Upper lobe of right lung (tissue), 1 donor: ENCODE results near the gene KLRG1. TPM values are rescaled to one million over a fixed set of nuclear protein-coding genes. Genes with fewer than 3 reads are reported as not detected.

Experiments used
- ATAC-seq: fragments of 200-7000 bp; cut with Tn5 transposase; one replicate; pipeline ENCODE4 v1.9.1; 2020; ENCODE audit warnings: mild to moderate bottlenecking, moderate library complexity
- DNase-seq: peaks from one replicate; pipeline ENCODE4 v3.0.0-alpha.2; 2020
- H3K27ac ChIP-seq: fragments of 200-600 bp; one replicate; pipeline ENCODE4 v1.8.0; 2022
- H3K27me3 ChIP-seq: fragments of 200-600 bp; one replicate; pipeline ENCODE4 v1.8.0; 2022; ENCODE audit warnings: mild to moderate bottlenecking
- H3K36me3 ChIP-seq: fragments of 200-600 bp; one replicate; pipeline ENCODE4 v1.8.0; 2022
- H3K4me1 ChIP-seq: fragments of 200-600 bp; one replicate; pipeline ENCODE4 v1.8.0; 2022
- H3K4me3 ChIP-seq: fragments of 200-600 bp; one replicate; pipeline ENCODE4 v1.8.0; 2022; ENCODE audit warnings: mild to moderate bottlenecking
- H3K9me3 ChIP-seq: fragments of 200-600 bp; one replicate; pipeline ENCODE4 v1.8.0; 2022
- intact Hi-C: fragments of 100-400 bp; cut with DNase I; formaldehyde crosslinking; loops from one replicate; pipeline ENCODE4 v1.11.0; 2022
- total RNA-seq: library from RNA; stranded (reverse); fragmentation: NEBNext Ultra II Directional; extraction: Animal tissue kit (Norgen Biotek cat#: 25700); gene quantifications from one replicate; pipeline ENCODE4 v1.2.1, GENCODE V29; 2021
- TF ChIP-seq, protein P1 (sequence below): fragments of 200-600 bp; IDR thresholded peaks from one replicate; pipeline ENCODE4 v1.8.0; 2022; ENCODE audit warnings: antibody characterized with exemption
- donor health status: DM: no; HTN: yes; CAD: no; lungs with severe emphysema.

The KLRG1 gene
- total RNA-seq, 1 donor from 2014 or later = 3.3 TPM

DNA sequence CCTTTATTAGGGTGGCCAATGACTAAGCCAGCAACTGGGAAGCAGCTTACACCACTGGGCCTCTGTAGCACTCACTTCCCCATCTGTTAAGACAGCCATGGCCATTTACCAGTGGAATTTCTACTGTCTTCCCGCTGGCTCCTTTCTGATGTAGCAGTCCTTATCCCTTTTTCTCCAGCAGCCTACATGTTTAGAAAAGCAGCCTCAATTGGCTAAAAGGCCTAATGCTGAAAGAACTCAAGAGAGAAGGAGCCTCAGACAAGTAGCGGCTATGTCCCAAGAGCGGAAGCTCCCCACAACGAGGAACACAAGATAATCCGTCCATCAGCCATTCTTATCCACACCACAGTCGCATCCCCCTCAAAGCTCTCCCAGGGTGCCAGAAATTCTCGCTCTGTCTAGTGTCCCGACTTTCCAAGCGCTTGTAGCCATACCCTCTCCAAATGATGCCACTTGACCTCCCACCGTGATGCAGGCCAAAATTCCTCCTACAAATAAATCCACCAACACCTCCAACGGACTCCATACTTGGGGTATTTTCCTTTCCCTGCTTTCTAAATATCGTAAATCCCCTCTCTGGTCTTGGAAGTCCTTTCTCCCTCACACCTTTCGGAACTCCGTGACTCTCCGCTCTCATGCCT lies 40.5 kb upstream of the KLRG1 start:
- Histone ChIP-seq H3K4me1 (peaks cover 24% of the 10 kb centered on the region), H3K4me3 (peak overlapping the region; percentile 95), H3K36me3 (peaks cover 27% of the 10 kb centered on the region), H3K27ac (peak overlapping the region; percentile 99), H3K9me3 (no peaks in the 10 kb centered on the region), H3K27me3 (no peaks in the 10 kb centered on the region)
- intact Hi-C loops = no loop called here
- no peak for ATAC-seq
- DNase-seq = no peak
- TF ChIP-seq, protein P1, sequence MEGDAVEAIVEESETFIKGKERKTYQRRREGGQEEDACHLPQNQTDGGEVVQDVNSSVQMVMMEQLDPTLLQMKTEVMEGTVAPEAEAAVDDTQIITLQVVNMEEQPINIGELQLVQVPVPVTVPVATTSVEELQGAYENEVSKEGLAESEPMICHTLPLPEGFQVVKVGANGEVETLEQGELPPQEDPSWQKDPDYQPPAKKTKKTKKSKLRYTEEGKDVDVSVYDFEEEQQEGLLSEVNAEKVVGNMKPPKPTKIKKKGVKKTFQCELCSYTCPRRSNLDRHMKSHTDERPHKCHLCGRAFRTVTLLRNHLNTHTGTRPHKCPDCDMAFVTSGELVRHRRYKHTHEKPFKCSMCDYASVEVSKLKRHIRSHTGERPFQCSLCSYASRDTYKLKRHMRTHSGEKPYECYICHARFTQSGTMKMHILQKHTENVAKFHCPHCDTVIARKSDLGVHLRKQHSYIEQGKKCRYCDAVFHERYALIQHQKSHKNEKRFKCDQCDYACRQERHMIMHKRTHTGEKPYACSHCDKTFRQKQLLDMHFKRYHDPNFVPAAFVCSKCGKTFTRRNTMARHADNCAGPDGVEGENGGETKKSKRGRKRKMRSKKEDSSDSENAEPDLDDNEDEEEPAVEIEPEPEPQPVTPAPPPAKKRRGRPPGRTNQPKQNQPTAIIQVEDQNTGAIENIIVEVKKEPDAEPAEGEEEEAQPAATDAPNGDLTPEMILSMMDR = no peak

DNA sequence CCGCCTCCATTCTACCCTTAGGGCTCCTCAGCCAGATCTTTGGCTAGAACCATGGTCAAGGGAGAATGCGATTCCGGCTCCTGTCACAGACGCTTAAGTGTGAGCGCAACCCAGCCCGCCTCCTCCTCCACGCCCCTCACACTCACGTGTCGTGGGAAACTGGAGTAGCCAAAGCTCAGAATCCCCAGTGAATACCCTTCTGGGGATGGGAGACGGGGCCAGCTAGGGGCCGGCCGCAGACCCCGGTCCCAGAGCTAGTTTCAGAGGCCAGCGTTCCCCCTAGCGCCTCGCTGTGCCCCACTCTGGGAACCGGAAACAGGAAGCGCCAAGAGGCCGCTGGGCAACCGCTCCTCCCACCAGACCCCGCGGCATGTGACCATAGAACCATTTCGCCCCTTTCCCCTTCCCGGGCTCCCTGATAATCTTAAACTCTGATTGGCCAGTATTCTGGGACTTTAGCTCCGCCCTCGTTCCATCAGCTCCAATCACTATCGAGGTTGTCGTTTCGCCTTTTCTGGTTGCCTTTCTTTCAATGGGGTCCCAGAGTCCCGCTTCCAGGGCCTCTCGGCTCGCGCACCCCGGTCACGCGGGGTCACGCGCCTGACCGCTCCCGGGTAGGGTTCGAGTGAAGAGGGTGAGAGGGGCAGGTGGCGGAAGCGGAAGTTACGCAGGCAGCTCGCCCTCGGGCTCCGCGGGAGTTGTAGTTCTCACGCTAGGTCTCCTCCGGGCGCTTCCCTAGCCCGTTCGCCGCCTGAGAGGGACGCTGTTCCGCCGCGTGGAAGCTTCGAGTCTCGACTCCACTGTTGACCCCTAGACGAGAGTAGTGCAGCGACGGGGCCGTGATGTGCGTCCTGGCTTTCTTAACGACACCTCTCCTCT lies 39.8 kb upstream of the KLRG1 start, which contains the start of gene M6PR:
M6PR (minus strand) TSS at position 304 of the 879 bp plus-strand sequence. CDS start 3,241 bp downstream, outside the sequence.
- Histone ChIP-seq H3K4me3 (peak within 1 kb of the TSS; percentile 95), H3K9me3 (no peaks in the 10 kb centered on the region), H3K4me1 (peaks cover 24% of the 10 kb centered on the region), H3K27me3 (no peaks in the 10 kb centered on the region), H3K36me3 (peaks cover 19% of the 10 kb centered on the region), H3K27ac (peak within 1 kb of the TSS; percentile 99)
- peak; percentile 97 for DNase-seq
- peak; percentile 95 for ATAC-seq
- intact Hi-C loops = loop anchor here (10.0 kb wide), 1 partner anchor 85 kb away; no protein-coding TSS in a partner anchor
- TF ChIP-seq, protein P1 = peak; percentile 60

DNA sequence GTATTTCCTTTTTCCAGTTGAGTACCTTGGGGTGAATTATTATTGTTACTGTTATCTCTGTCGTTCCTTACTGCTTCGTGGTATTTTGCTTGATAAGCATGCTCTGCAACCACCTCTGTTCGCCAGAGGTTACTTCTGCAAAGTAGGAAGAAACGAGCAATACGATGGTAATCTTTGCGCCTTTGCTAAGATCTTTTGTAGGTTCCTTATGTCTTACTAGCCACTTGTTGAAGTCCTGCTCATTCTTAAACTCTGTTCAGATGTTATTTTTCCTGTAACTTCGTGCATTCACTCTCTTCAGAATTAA lies 39.2 kb upstream of the KLRG1 start:
- H3K27ac ChIP-seq = peak overlapping the region; percentile 99
- peaks cover 13% of the 10 kb centered on the region for H3K36me3 ChIP-seq
- H3K9me3 ChIP-seq = no peaks in the 10 kb centered on the region
- peak overlapping the region; percentile 95 for H3K4me3 ChIP-seq
- ATAC-seq (no peak), DNase-seq (no peak)
- H3K27me3 ChIP-seq = no peaks in the 10 kb centered on the region
- peaks cover 24% of the 10 kb centered on the region for H3K4me1 ChIP-seq
- intact Hi-C loops = loop anchor here (10.0 kb wide), 1 partner anchor 85 kb away; no protein-coding TSS in a partner anchor
- TF ChIP-seq, protein P1 = no peak

DNA sequence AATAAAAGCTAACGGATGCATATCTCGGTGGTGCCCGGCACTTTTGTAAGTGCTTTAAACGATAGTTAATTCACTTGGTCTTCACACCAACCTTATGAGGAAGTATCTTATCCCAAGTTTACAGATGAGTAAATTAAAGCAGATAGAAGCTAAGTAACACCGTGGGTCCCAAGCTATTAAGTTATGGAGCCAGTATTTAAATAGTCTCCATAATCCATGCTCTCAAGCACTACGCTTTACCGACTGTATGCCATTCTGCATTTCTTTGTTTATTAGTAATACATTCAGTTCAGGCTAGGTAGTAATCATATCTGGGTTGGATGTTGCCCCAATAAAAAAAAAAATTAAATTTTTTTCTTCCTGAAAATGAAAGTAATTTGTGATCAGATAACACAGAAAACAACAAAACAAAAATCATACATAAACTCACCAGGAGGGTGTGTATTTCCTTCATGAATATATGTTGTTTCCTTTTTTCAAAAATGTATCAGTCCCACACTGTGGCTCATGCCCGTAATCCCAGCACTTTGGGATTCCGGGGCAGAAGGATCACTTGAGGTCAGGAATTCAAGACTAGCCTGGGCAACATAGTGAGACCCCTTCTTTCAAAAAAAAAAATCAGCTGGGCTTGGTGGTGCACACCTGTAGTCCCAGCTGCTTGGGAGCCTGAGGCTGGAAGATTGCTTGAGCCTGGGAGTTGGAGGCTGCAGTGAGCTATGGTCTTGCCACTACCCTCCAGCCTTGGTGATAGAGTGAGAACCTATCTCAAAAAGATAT lies 38.5 kb upstream of the KLRG1 start:
- Histone ChIP-seq H3K4me3 (peak overlapping the region; percentile 95), H3K9me3 (no peaks in the 10 kb centered on the region), H3K4me1 (peaks cover 24% of the 10 kb centered on the region), H3K27ac (peak overlapping the region; percentile 99), H3K36me3 (peaks cover 6% of the 10 kb centered on the region), H3K27me3 (no peaks in the 10 kb centered on the region)
- TF ChIP-seq, protein P1 = peak; percentile 7
- DNase-seq (no peak), ATAC-seq (no peak)
- intact Hi-C loops = loop anchor here (10.0 kb wide), 1 partner anchor 84 kb away; no protein-coding TSS in a partner anchor

DNA sequence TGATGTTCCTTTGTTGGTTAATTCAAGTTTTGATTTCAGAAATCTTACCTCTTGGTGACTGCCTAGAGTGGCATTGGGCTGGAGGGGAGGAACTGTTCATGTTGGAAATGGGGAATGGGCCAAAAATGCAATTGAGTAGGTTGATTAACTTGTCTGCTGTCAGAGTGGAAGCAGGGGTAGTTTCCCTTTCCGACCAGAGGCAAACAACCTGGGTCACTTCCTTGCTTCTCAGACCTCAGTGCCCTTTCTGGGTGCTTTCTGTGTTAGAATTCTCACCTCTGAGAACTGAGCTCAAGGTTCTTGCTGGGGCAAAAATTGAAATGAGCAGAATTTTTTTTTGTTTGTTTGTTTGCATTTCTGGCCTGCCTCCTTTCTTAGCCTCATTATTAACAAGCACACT lies 37.6 kb upstream of the KLRG1 start:
- TF ChIP-seq, protein P1 = no peak

More for the DNA sequence above, 37.6 kb upstream of the KLRG1 start:
- no peaks in the 10 kb centered on the region for H3K27me3 ChIP-seq
- H3K9me3 ChIP-seq = no peaks in the 10 kb centered on the region
- H3K4me1 ChIP-seq = peaks cover 24% of the 10 kb centered on the region
- DNase-seq = no peak
- peak overlapping the region; percentile 95 for H3K4me3 ChIP-seq
- ATAC-seq = no peak
- intact Hi-C loops = loop anchor here (10.0 kb wide), 1 partner anchor 83 kb away; no protein-coding TSS in a partner anchor
- H3K27ac ChIP-seq = no peak overlapping the region
- H3K36me3 ChIP-seq = no peaks in the 10 kb centered on the region
